ENCODE data around the gene GUCY2C.
"Not testable (repeated sequence)": the region's sequence is repeated elsewhere in the genome, so short reads cannot be mapped to it uniquely, and the experiment has no call there.

The GUCY2C gene

DNA sequence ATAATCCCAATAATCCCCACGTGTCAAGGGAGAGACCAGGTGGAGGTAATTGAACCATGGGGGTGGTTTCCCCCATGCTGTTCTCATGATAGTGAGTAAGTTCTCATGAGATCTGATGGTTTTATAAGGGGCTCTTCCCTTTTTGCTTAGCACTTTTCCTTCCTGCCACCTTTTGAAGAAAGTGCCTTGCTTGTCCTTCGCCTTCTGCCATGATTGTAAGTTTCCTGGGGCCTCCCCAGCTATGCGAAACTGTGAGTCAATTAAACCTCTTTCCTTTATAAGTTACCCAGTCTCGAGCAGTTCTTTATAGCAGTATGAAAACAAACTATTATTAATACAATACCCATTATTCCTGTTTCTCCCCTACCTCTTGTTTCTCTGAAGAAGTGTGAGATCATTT, 14.2 kb downstream of the GUCY2C start:
- not testable (repeated sequence) for DNase-seq (ENCODE audit: low read depth in 2 of 3, low spot score in 2 of 3)

DNA sequence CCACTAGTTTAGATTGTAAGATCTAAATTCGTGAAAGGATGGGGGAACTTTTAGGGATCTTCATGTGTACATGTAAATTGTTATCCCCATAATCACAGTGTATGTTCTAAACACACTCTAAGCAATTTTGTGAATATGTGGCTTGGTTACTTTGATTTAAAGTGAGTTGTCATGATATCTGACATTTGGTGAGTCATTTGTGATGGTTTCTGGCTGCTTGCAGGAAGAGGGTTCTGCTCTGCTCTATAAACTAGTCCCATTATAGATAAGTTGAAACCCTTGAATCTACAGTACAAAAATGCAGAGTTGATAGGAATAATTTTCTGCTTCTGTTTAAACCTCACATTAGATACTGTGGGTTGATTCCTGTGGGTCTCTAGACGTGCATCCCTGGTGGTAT, 14.8 kb downstream of the GUCY2C start:
- no peak for DNase-seq (ENCODE audit: low read depth in 2 of 3, low spot score in 2 of 3)

GRCh38 chr12:14681190-14681589, 15.2 kb downstream of the GUCY2C start:
- no peak for DNase-seq (ENCODE audit: low read depth in 2 of 3, low spot score in 2 of 3)

DNA sequence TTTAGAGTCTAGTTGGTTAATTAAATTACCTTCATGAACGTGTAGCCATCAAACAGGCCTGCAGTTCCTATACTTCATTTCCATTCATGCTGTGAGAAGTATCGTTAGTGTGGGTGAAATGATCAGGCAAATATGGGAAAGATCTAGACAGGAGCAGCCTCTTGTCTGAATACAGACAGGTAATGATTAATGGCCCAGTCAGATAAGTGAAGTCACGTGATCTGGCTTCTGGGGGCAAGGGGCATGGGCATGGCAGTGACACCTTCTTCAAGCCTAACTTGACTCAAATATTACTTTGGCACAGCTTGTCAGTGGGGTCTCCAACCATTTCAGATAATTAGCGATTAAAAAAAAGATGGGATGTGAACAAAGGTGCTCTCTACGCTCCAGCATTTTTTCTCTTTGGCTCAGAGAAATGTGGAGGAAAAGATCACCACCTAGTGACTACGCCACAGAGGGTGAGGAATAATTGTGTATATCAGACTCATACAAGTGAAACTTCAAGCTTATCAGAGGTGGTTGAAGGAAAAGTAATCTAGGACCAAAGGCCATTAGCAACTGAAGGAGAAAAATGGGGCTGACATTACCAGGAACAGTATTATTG, 17.8 kb downstream of the GUCY2C start:
- no peak for DNase-seq (ENCODE audit: low read depth in 2 of 3, low spot score in 2 of 3)

GRCh38 chr12:14668591-14668990, 27.8 kb downstream of the GUCY2C start:
- no peak for DNase-seq (ENCODE audit: low read depth in 2 of 3, low spot score in 2 of 3)

DNA sequence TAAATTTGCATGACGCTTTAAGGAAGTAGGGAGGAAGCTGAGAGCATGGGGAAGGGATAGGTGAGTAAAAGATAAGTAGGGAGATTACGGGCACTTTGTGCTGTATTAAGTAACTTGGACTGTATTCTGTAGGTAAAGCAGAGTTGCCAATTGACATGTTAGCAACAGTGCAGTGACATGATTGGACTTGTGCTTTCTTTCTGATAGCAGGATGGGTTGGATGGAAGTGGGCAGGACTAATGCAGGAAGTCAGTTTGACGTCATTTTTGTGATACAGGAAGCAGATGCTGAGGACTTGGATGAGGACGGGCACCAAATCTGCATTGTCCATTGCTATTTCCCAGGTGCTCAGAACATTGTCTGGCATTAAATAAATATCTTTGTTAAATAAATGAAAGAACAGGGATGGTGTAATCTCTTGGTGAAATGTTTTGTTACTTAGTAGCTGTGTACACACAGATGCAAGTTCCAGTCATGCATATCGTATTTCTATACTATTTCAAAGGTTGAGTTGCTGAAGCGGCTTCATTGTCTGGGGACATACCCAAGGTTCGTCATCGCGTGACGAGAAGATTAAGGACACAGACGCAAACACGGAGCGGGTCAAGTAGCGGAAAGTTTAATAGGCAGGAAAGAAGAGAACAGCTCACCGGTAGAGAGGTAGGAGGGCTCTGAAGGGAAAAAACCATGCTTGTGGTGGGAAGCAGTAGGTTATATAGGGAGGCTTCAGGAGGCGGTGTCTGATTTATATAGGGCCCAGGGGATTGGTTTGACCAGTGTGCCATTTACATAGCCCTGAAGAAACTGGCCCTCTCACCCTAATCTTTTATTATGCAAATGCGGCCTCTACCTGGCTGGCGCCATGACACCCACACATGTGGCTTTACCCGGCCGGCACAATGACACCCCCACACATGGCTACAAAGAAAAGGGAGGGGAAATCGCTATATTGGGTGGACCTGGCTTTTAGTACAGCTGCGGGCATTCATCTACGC, 30.7 kb downstream of the GUCY2C start:
- no peak for DNase-seq (ENCODE audit: low read depth in 2 of 3, low spot score in 2 of 3)

DNA sequence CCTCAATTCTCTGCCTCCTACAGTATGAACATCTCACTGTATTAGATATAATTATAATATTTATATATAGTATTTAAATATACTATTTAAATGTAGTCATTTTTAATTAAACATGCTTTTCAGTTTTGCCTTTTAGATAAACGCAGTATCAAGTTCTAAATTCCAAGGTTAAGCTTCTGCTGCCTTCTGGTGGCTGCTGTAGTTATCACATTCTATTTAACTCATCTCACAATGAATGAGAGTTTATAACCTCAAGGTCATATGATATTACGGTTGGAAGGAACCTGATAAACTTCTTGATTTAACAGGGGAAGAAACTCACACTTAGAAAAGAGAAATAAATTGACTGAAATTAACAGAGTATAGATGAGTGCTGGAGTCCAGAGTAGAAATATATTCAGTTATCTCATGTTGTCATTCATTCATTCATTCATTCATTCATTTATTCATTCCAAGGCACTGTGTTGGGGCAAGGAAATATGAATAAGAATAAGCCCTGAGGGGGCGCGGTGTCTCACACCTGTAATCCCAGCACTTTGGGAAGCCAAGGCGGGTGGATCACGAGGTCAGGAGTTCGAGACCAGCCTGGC, 31.9 kb downstream of the GUCY2C start:
- no peak for DNase-seq (ENCODE audit: low read depth in 2 of 3, low spot score in 2 of 3)

GRCh38 chr12:14663002-14663401, 33.4 kb downstream of the GUCY2C start:
- DNase-seq (ENCODE audit: low read depth in 2 of 3, low spot score in 2 of 3), result no peak

DNA sequence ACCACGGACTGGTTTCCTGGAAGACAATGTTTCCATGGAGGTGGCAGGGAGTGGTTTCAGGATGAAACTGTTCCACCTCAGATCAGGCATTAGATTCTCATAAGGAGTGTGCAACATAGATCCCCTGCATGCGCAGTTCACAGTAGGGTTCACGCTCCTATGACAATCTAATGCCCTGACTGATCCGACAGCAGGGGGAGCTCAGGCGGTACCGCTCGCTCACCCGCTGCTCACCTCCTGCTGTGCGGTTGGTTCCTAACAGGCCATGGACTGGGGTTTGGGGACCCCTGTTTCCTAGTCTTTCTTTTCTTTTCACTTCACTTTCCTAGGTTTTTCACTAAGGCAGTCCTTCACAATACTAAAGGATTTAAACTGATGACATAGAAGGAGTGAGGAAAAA, 39.6 kb downstream of the GUCY2C start:
- no peak for DNase-seq (ENCODE audit: low read depth in 2 of 3, low spot score in 2 of 3)

DNA sequence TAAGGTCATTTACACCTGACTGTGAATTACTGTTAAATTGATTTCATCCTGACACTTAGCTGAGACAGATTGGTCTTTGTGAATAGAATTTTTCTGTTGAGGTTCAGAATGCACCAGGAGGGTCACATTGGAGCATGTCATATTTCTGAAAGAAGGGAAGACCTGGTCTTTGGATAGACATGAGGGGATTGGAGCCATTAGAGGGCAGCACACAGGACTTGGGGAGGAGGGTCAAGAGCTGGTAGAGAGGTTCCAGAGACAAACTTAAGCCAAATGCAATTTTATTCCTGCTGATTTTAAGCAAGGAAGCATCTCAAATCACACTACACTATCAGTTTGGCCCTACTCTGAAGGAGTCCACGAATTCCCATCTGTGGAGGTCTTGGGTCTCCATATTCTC, 41.1 kb downstream of the GUCY2C start:
- DNase-seq (ENCODE audit: low read depth in 2 of 3, low spot score in 2 of 3), result no peak

DNA sequence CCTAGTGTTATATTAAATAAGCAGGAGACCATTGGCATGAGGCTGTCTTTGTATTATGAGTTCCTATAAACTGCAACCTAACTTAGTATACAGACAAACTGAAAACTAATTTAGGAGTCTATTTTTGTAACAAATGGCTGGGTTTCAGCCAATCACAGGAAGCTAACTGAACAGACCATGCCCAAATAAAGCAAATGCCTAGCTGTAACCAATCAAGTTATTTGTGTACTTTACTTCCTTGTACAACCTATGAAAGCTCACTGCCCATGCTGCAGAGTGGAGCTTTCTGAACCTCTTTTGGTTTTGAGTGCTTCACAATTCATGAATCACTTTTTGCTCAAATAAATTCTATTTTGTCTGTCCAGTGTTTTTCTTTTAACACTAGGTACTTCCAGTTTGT, 41.6 kb downstream of the GUCY2C start:
- DNase-seq (ENCODE audit: low read depth in 2 of 3, low spot score in 2 of 3), result no peak

DNA sequence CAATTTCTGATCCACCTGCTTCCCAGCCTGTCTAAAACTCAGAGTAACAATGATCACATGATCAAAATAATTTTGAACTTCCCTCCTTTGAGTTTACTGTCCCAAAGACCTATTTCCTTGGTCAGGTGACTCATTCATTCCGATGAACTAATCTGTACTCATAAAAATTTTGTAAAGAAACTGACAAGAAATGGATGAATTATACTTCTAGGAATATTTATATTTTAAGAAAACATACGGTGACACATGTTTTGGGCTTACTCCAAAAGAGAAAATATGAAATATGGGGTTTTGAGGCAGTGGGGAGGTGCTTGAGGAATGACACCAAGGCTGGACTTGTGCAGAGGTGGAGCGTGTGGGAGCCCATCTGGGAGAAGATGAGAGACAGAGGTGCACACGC, 42.0 kb downstream of the GUCY2C start:
- DNase-seq (ENCODE audit: low read depth in 2 of 3, low spot score in 2 of 3), result no peak

GRCh38 chr12:14652483-14652882, 43.9 kb downstream of the GUCY2C start:
- no peak for DNase-seq (ENCODE audit: low read depth in 2 of 3, low spot score in 2 of 3)

DNA sequence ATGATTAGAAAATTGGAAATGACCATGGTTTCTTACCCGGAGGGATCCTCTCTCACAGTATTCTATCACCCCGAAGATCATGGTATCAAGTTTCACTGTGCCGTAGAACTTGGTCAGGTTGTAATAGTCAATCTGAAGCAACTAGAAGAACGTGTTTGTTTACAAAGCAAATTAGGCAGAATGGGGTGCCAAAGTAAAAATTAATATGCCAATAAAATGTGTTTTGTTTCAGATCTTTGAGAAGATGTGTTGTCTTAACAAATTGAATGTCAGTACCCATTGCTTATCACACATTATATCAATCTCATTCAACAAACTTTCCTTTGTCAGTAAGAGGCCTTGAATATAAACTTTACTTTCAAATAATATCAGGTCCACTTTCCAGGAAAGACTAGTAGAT, 45.0 kb downstream of the GUCY2C start:
- no peak for DNase-seq (ENCODE audit: low read depth in 2 of 3, low spot score in 2 of 3)

DNA sequence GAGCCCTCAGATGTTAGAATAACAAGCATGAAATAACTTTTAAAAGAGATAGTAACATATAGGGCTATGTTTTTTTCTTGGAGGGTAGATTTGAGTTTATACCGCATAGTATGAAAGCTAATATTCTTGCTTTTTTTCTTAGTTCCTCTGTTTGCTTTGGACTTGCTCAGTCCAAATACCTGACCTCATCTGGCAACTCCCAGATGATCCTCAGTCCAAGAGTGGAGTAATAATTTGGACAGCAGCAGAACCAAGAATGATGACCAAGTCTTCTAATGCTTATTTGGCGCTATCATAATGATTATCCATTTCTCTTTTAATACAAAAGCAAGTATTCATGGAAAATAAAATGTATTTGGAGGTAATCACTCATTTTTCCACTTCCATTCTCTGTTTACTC, 45.6 kb downstream of the GUCY2C start:
- DNase-seq (ENCODE audit: low read depth in 2 of 3, low spot score in 2 of 3), result no peak

DNA sequence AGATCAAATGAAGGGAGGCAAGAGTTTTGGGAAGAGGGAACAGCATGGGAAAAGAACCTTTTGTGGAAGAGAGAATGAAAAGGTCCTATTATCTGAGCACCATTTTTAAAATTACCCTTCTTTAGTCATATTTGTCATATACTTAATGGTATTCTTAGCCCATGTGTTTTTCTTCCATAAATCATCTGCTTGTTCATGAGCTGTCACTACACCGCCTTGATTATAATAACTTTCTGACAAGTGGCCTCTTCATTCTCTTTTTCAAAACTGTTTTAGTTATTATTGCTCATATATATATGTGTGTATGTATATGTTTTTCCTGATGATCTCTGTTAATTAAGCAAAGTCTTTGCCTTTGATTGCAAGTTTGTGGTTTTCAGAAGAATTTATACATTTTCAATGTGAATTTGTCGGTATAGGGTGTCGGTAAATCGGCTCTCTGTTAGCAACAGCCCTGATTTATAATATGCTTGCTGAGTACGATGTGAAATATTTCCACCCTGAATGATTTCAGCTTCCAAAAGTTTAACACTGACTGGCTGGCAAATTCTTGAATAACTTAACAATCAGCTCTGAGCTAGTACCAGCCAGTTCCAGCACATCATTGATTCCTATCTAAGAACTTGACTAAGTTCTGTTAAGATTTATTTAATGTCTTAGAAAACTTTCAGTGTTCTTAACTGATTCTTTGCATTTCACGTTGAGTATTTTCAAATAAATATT, 49.2 kb downstream of the GUCY2C start:
- DNase-seq (ENCODE audit: low read depth in 2 of 3, low spot score in 2 of 3), result no peak

DNA sequence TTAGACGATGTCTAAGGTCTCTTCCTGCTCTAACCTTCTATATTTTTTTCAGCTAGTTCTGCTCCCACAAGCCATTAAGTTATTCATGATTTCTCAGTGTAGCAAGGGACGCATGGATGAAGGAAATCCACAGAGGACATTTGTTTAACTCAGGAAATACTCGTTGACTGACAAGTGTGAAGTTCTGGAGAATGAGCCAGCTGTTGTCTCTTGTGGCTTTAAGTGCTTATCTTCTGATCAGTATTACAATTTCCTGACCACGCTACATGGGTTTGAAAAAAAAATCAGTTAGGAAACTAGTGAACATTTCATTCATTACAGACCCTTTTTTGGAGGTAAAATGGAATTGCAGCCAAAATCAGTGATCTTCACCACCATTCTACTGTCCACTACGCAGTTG, 53.1 kb downstream of the GUCY2C start:
- DNase-seq (ENCODE audit: low read depth in 2 of 3, low spot score in 2 of 3), result no peak

- DNase-seq (ENCODE audit: low read depth in 2 of 3, low spot score in 2 of 3), result no peak
Measured at GRCh38 chr12:14638066-14638465, 58.3 kb downstream of the GUCY2C start.

GRCh38 chr12:14635776-14636175, 60.6 kb downstream of the GUCY2C start:
- no peak for DNase-seq (ENCODE audit: low read depth in 2 of 3, low spot score in 2 of 3)

GRCh38 chr12:14630793-14631192, 65.6 kb downstream of the GUCY2C start:
- DNase-seq (ENCODE audit: low read depth in 2 of 3, low spot score in 2 of 3), result no peak

All from activated CD8-positive, alpha-beta memory T cell treated with anti-CD3 and anti-CD28 coated beads for 48 hours (primary cell).